GM21423 (cell line): Measurements from ENCODE around the gene EEFSEC.

Experiments
- ATAC-seq: cut with Tn5 transposase; IDR thresholded peaks from one replicate; pipeline ENCODE4 v1.9.1; 2021; ENCODE audit warnings: mild to moderate bottlenecking, moderate library complexity; ENCODE audit not compliant: unreplicated experiment

Gene EEFSEC

GRCh38 chr3:128283421-128283820 is 130.1 kb downstream of the EEFSEC start:
- no peak for ATAC-seq

- ATAC-seq, result no peak
These were observed 132.0 kb downstream of the EEFSEC start for GRCh38 chr3:128285042-128285966.

GRCh38 chr3:128285967-128286321 is 132.7 kb downstream of the EEFSEC start:
- no peak for ATAC-seq

- no peak for ATAC-seq
These were observed 133.4 kb downstream of the EEFSEC start for GRCh38 chr3:128286691-128287090.

- no peak for ATAC-seq
These were observed 133.9 kb downstream of the EEFSEC start for GRCh38 chr3:128287216-128287615.

- no peak for ATAC-seq
These were observed 136.3 kb downstream of the EEFSEC start for GRCh38 chr3:128289534-128289933.

- ATAC-seq, result no peak
These were observed 137.2 kb downstream of the EEFSEC start for GRCh38 chr3:128290484-128290883.

GRCh38 chr3:128293930-128294329 is 140.6 kb downstream of the EEFSEC start:
- ATAC-seq, result no peak

- ATAC-seq, result no peak
These were observed 141.8 kb downstream of the EEFSEC start for GRCh38 chr3:128294999-128295468.

GRCh38 chr3:128296469-128297251 is 143.4 kb downstream of the EEFSEC start:
- no peak for ATAC-seq

GRCh38 chr3:128297401-128298138 is 144.3 kb downstream of the EEFSEC start:
- no peak for ATAC-seq

- ATAC-seq, result no peak
These were observed 148.1 kb downstream of the EEFSEC start for GRCh38 chr3:128301186-128302023.

GRCh38 chr3:128306481-128306880 is 153.2 kb downstream of the EEFSEC start:
- no peak for ATAC-seq

GRCh38 chr3:128307029-128307633 is 153.8 kb downstream of the EEFSEC start:
- no peak for ATAC-seq

GRCh38 chr3:128307781-128308469 is 154.6 kb downstream of the EEFSEC start:
- ATAC-seq, result no peak

GRCh38 chr3:128309026-128309425 is 155.7 kb downstream of the EEFSEC start:
- no peak for ATAC-seq

- ATAC-seq, result no peak
These were observed 157.2 kb downstream of the EEFSEC start for GRCh38 chr3:128310286-128311058.

GRCh38 chr3:128311441-128311844 is 158.2 kb downstream of the EEFSEC start:
- ATAC-seq, result no peak
